MG63 (cell line): Measurements from ENCODE around the gene GMPR2. TPM values are rescaled to one million over a fixed set of nuclear protein-coding genes. Genes with fewer than 3 reads are reported as not detected.
A peak's percentile ranks its signal among the peaks of the same experiment; 100 is the strongest.
"Not testable (repeated sequence)": the region's sequence is repeated elsewhere in the genome, so short reads cannot be mapped to it uniquely, and the experiment has no call there.

ENCODE experiments used
- DNase-seq: peaks from one replicate; pipeline ENCODE4 v3.0.0-alpha.2; 2020
- H3K27me3 ChIP-seq: fragments of 250-450 bp; sonication (Bioruptor Pico); 2 replicates; pipeline ENCODE4 v1.5.1; 2020; ENCODE audit warnings: mild to moderate bottlenecking, moderate library complexity
- H3K36me3 ChIP-seq: fragments of 250-450 bp; sonication (Bioruptor Pico); 2 replicates; pipeline ENCODE4 v1.5.1; 2020; ENCODE audit warnings: mild to moderate bottlenecking, moderate library complexity
- H3K4me3 ChIP-seq: fragments of 250-450 bp; sonication (Bioruptor Pico); 2 replicates; pipeline ENCODE4 v1.5.1; 2020; ENCODE audit warnings: mild to moderate bottlenecking, moderate library complexity
- H3K9me3 ChIP-seq: fragments of 250-450 bp; sonication (Bioruptor Pico); 2 replicates; pipeline ENCODE4 v1.5.1; 2020; ENCODE audit warnings: mild to moderate bottlenecking, moderate library complexity
- total RNA-seq: library from RNA; depleted of rRNA; stranded (reverse); fragments of >200 nt; shearing (Covaris generic); gene quantifications from 2 replicates; pipeline ENCODE4 v1.2.3, GENCODE V29; 2014; ENCODE audit warnings: low replicate concordance

GMPR2 gene
- total RNA-seq, 1 experiment from 2014 or later = 54.0 TPM

- Histone ChIP-seq H3K27me3 (no peaks in the 10 kb centered on the region), H3K9me3 (no peaks in the 10 kb centered on the region), H3K36me3 (peaks cover 3% of the 10 kb centered on the region; the same call in 1 of the 2 replicates), H3K4me3 (peak within 1 kb of the TSS; percentile 59)
- DNase-seq = peak; percentile 65
Measured at GRCh38 chr14:24215495-24216344, 17.0 kb upstream of the GMPR2 start, which contains the start of gene MDP1. MDP1 (minus strand) TSS chr14:24216066; CDS start chr14:24215955, 111 bp downstream.

- H3K4me3 ChIP-seq = peak overlapping the region; percentile 59
- H3K27me3 ChIP-seq = no peaks in the 10 kb centered on the region
- no peaks in the 10 kb centered on the region for H3K9me3 ChIP-seq
- H3K36me3 ChIP-seq = peaks cover 3% of the 10 kb centered on the region; the same call in 1 of the 2 replicates
- DNase-seq = no peak
Measured at GRCh38 chr14:24216345-24216699, 16.4 kb upstream of the GMPR2 start.

DNA sequence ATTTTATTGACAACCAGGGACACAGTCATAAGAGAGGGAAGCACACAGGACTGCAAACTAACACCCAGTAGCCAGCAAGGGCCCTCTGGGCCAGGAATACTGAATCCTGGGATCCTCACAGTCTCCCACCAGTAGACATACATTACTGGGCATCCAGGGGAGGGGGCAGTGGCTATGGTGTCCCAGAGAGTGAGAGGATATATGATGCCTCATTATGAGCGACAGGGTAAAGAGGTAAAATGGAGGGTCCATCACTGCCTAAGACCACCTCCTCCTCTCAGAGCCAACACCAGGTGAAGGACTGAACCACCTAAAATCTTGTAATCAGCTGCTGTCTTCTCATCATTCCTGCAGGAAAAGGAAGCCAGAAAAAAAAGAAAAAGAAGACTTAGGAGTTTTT is 15.9 kb upstream of the GMPR2 start:
- not testable (repeated sequence) for DNase-seq, H3K27me3 ChIP-seq, H3K36me3 ChIP-seq, H3K9me3 ChIP-seq, H3K4me3 ChIP-seq

GRCh38 chr14:24219080-24219479 is 13.6 kb upstream of the GMPR2 start:
- Histone ChIP-seq H3K27me3 (no peaks in the 10 kb centered on the region), H3K9me3 (no peaks in the 10 kb centered on the region), H3K4me3 (no peak overlapping the region), H3K36me3 (no peaks in the 10 kb centered on the region; the same call in 1 of the 2 replicates)
- no peak for DNase-seq

- H3K9me3 ChIP-seq = no peaks in the 10 kb centered on the region
- no peaks in the 10 kb centered on the region for H3K27me3 ChIP-seq
- DNase-seq = no peak
- H3K4me3 ChIP-seq = no peak overlapping the region
- H3K36me3 ChIP-seq = no peaks in the 10 kb centered on the region; the same call in 1 of the 2 replicates
Measured at GRCh38 chr14:24219521-24219920, 13.2 kb upstream of the GMPR2 start.

DNA sequence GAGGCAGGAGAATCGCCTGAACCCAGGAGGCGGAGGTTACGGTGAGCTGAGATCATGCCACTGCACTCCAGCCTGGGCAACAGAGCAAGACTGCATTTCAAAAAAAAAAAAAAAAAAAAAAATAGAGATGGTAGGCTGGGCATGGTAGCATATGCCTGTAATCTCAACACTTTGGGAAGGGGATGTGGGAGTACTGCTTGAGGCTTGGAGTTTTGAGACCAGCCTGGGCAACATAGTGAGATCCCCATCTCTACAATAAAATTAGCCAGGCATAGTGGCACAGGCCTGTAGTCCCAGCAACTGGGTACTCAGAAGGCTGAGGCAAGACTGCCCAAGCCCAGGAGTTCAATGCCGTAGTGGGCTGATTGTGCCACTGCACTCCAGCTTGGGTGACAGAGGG is 9.7 kb upstream of the GMPR2 start:
- DNase-seq, H3K36me3 ChIP-seq, H3K27me3 ChIP-seq, H3K4me3 ChIP-seq, H3K9me3 ChIP-seq: not testable (repeated sequence)

GRCh38 chr14:24224618-24225071 is 8.1 kb upstream of the GMPR2 start:
- no peak overlapping the region for H3K4me3 ChIP-seq
- no peaks in the 10 kb centered on the region for H3K27me3 ChIP-seq
- no peak for DNase-seq
- H3K9me3 ChIP-seq = no peaks in the 10 kb centered on the region
- H3K36me3 ChIP-seq = peaks cover 6% of the 10 kb centered on the region; the same call in 1 of the 2 replicates

DNA sequence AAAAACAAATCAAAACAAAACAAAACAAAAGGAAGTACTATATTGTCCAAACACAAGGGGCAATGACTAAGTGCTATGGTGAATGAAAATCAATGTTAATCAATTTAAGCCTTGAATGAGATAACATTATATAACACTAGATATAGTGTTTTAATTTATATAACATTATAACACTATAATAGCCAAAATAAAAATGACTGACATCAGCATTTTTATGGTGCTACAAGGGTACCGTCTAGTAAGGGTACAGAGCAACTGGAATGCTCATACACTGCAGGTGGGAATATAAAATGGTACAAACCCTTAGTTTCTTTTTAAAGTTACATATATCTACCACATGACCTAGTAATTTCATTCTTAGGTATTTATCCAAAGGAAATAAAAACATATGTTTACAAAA is 6.3 kb upstream of the GMPR2 start:
- H3K36me3 ChIP-seq = peaks cover 6% of the 10 kb centered on the region; the same call in 1 of the 2 replicates
- H3K4me3 ChIP-seq = no peak overlapping the region
- H3K27me3 ChIP-seq = no peaks in the 10 kb centered on the region
- DNase-seq = no peak
- H3K9me3 ChIP-seq = no peaks in the 10 kb centered on the region

GRCh38 chr14:24228902-24229301 is 3.8 kb upstream of the GMPR2 start:
- H3K27me3 ChIP-seq = no peaks in the 10 kb centered on the region
- no peak for DNase-seq

DNA sequence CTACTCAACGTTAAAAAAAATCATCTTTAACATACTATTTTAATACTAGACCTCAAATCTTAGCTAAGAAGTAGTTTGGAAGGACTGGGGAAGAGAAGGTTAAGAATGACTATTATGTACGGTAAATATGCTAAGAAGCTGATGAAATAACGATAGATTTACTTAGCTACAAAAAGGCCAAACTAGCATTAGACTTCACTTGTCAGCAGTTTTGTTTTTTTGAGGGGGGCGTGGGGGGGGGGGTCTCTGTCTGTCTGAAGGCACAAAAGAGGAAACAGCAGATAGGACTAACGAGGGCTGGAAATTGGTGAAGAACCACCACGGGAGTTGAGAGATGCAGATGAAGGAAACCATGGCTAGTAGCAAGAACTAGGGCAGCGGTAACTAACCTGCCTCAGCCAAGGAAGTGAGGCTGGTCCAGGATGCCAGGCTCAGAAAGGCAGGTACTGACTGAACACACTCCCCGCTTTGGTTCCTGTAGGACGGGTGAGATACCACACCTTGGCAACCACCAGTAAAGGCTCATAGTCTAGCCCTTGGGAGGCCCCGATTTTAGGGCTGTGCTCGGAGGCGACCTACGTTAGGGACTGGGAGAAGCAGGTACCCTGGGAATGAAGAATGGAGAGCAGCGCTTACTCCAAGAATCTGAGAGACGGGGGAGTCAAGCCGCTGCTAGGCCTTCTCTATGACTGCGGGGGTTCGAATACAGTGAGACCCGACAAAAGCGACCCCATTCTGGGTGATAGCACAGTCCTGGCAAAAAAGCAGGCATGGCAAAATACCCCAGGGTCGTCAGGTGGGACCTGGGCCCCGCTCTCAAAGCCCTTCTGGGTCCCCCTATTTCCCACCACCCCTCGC is 1.2 kb upstream of the GMPR2 start:
- DNase-seq = no peak
- no peaks in the 10 kb centered on the region for H3K9me3 ChIP-seq
- no peaks in the 10 kb centered on the region for H3K27me3 ChIP-seq
- peaks cover 14% of the 10 kb centered on the region for H3K36me3 ChIP-seq
- peak overlapping the region; percentile 80 for H3K4me3 ChIP-seq

More at GRCh38 chr14:24228902-24229301, 3.8 kb upstream of the GMPR2 start:
- Histone ChIP-seq H3K9me3 (no peaks in the 10 kb centered on the region), H3K36me3 (peaks cover 6% of the 10 kb centered on the region; the same call in 1 of the 2 replicates), H3K4me3 (no peak overlapping the region)

DNA sequence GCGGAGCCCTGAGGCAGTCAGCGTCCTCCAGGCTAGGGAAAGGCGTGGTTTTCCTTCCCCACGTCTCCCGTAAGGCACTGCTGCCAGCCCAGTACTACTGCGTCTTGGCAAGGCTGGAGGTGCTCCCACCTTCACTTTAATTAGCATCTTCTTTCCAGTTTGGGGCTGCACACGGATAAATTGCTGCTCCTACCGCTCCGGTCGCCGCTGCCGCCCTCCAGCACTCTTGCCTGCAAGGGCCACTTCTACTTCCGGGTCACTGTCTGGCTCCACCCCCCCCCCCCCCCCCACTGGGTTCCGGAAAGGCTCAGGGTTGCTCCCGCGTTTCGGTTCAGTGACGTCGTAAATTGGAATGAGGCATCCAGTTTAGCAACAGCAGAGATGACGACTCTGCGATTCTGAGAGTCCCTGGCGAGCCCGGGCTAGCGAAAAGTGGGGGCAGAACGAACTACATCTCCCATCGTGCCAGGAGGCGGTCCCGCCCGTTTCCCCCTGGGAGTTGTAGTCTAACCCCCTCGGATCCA is 546 bp upstream of the GMPR2 start, which contains the start of gene NEDD8:
NEDD8 (minus strand) TSS at position 247 of the 524 bp plus-strand sequence; CDS start at position 147, 100 bp downstream.
- peaks cover 17% of the 10 kb centered on the region for H3K36me3 ChIP-seq
- peak within 1 kb of the TSS; percentile 80 for H3K4me3 ChIP-seq
- DNase-seq = peak; percentile 91
- no peaks in the 10 kb centered on the region for H3K9me3 ChIP-seq
- H3K27me3 ChIP-seq = no peaks in the 10 kb centered on the region

DNA sequence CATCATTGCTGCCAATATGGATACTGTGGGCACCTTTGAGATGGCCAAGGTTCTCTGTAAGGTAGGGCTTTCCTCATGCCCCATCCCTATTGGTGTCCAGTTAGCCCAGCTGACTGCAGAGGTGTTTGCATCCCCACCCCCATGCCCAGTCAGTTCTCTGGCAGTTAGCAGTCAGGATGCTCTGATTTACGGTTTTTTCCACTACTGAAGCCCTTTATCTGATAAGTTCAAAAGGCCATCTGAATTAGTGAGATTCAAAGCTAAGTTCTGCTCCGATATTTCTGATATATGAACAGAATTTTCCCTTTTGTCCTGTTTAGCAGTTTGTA is 773 bp downstream of the GMPR2 start:
- Histone ChIP-seq H3K4me3 (peak overlapping the region; percentile 80), H3K27me3 (no peaks in the 10 kb centered on the region), H3K9me3 (no peaks in the 10 kb centered on the region), H3K36me3 (peaks cover 18% of the 10 kb centered on the region)
- no peak for DNase-seq

- H3K9me3 ChIP-seq = no peaks in the 10 kb centered on the region
- H3K27me3 ChIP-seq = no peaks in the 10 kb centered on the region
- DNase-seq = no peak
- H3K4me3 ChIP-seq = no peak overlapping the region
- H3K36me3 ChIP-seq = peaks cover 18% of the 10 kb centered on the region
Measured at GRCh38 chr14:24234095-24235005, 1.6 kb downstream of the GMPR2 start.

GRCh38 chr14:24235804-24236688 is 3.3 kb downstream of the GMPR2 start:
- H3K4me3 ChIP-seq = no peak overlapping the region
- H3K27me3 ChIP-seq = no peaks in the 10 kb centered on the region
- peaks cover 30% of the 10 kb centered on the region for H3K36me3 ChIP-seq
- DNase-seq = no peak
- H3K9me3 ChIP-seq = no peaks in the 10 kb centered on the region
